Calu3 (cell line): ENCODE measurements around the gene SCN1B. TPM values are rescaled to one million over a fixed set of nuclear protein-coding genes. Genes with fewer than 3 reads are reported as not detected.
"Not testable (repeated sequence)": the region's sequence is repeated elsewhere in the genome, so short reads cannot be mapped to it uniquely, and the experiment has no call there.

ENCODE experiments used
- BruUV-seq: library from RNA; stranded (reverse); fragments of 400-500 nt; replicated peaks from 2 replicates; lab custom pipeline; 2021; lab: Mats Ljungman, UMichigan
- CTCF ChIA-PET: fragments of 300-600 bp; sonication (Branson Sonifier 250); formaldehyde crosslinking; loops from one replicate; lab custom pipeline; 2022; ENCODE audit warnings: antibody characterized with exemption; lab: Charles Lee
- DNase-seq: peaks from one replicate; pipeline ENCODE4 v3.0.0; 2022
- H3K27ac Mint-ChIP-seq: one replicate; pipeline ENCODE4 v1.8.0; 2022; ENCODE audit warnings: mixed read lengths; ENCODE audit not compliant: unreplicated experiment
- H3K27me3 Mint-ChIP-seq: one replicate; pipeline ENCODE4 v1.8.0; 2022; ENCODE audit warnings: mixed read lengths; ENCODE audit not compliant: unreplicated experiment
- H3K36me3 Mint-ChIP-seq: one replicate; pipeline ENCODE4 v1.8.0; 2022; ENCODE audit warnings: mild to moderate bottlenecking, moderate library complexity, mixed read lengths; ENCODE audit not compliant: insufficient read depth, unreplicated experiment
- H3K4me1 Mint-ChIP-seq: one replicate; pipeline ENCODE4 v1.8.0; 2022; ENCODE audit warnings: mild to moderate bottlenecking, low read depth, mixed read lengths; ENCODE audit not compliant: unreplicated experiment
- H3K4me3 Mint-ChIP-seq: one replicate; pipeline ENCODE4 v1.8.0; 2022; ENCODE audit warnings: mild to moderate bottlenecking, low read depth, moderate library complexity, mixed read lengths; ENCODE audit not compliant: unreplicated experiment
- H3K9me3 Mint-ChIP-seq: one replicate; pipeline ENCODE4 v1.8.0; 2022; ENCODE audit warnings: low read depth, mixed read lengths; ENCODE audit not compliant: unreplicated experiment
- intact Hi-C: fragments of 100-400 bp; cut with micrococcal nuclease; formaldehyde crosslinking; loops from one replicate; pipeline ENCODE4 v1.10.0; 2022; ENCODE audit not compliant: unreplicated experiment
- total RNA-seq: library from RNA; stranded (reverse); gene quantifications from 2 replicates; pipeline ENCODE4 v1.2.3, GENCODE V29; 2022
- TF ChIP-seq, protein P1 (sequence below): fragments of 200-600 bp; IDR thresholded peaks from one replicate; pipeline ENCODE4 v1.8.0; 2022; ENCODE audit warnings: antibody characterized with exemption; ENCODE audit not compliant: unreplicated experiment

Gene SCN1B
- total RNA-seq, 1 experiment from 2014 or later = 1.4 TPM

GRCh38 chr19:35013820-35014754 lies 16.2 kb upstream of the SCN1B start:
- TF ChIP-seq, protein P1, sequence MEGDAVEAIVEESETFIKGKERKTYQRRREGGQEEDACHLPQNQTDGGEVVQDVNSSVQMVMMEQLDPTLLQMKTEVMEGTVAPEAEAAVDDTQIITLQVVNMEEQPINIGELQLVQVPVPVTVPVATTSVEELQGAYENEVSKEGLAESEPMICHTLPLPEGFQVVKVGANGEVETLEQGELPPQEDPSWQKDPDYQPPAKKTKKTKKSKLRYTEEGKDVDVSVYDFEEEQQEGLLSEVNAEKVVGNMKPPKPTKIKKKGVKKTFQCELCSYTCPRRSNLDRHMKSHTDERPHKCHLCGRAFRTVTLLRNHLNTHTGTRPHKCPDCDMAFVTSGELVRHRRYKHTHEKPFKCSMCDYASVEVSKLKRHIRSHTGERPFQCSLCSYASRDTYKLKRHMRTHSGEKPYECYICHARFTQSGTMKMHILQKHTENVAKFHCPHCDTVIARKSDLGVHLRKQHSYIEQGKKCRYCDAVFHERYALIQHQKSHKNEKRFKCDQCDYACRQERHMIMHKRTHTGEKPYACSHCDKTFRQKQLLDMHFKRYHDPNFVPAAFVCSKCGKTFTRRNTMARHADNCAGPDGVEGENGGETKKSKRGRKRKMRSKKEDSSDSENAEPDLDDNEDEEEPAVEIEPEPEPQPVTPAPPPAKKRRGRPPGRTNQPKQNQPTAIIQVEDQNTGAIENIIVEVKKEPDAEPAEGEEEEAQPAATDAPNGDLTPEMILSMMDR = no peak
- Mint-ChIP-seq H3K27ac (peak overlapping the region; percentile 45), H3K27me3 (no peaks in the 10 kb centered on the region), H3K36me3 (peaks cover 69% of the 10 kb centered on the region), H3K4me1 (peaks cover 14% of the 10 kb centered on the region), H3K4me3 (no peak overlapping the region), H3K9me3 (no peaks in the 10 kb centered on the region)
- intact Hi-C loops = loop anchor here (1.0 kb wide), 1 partner anchor 41 kb away; no protein-coding TSS in a partner anchor
- no peak for DNase-seq
- CTCF ChIA-PET = interaction anchor here (1.4 to 2.0 kb wide), 3 partner anchors 13 to 39 kb away, joined by 4 to 5 read pairs (median 4); no protein-coding TSS in a partner anchor
- BruUV-seq = no TSS peak

- H3K27ac Mint-ChIP-seq, BruUV-seq, H3K4me3 Mint-ChIP-seq, intact Hi-C loops, DNase-seq, H3K27me3 Mint-ChIP-seq, H3K9me3 Mint-ChIP-seq: not testable (repeated sequence)
- peaks cover 76% of the 10 kb centered on the region for H3K36me3 Mint-ChIP-seq
- peaks cover 14% of the 10 kb centered on the region for H3K4me1 Mint-ChIP-seq
- CTCF ChIA-PET = interaction anchor here (1.8 kb wide), 1 partner anchor 40 kb away, joined by 4 read pairs; no protein-coding TSS in a partner anchor
Measured at GRCh38 chr19:35014774-35015173, 15.5 kb upstream of the SCN1B start.

- Mint-ChIP-seq H3K27me3 (no peaks in the 10 kb centered on the region), H3K27ac (no peak overlapping the region), H3K36me3 (peaks cover 79% of the 10 kb centered on the region), H3K4me1 (peaks cover 14% of the 10 kb centered on the region), H3K9me3 (no peaks in the 10 kb centered on the region), H3K4me3 (no peak overlapping the region)
- CTCF ChIA-PET = no interaction called here
- TF ChIP-seq, protein P1 = no peak
- intact Hi-C loops = no loop called here
- DNase-seq = no peak
- BruUV-seq = no TSS peak
Measured at GRCh38 chr19:35015270-35015953, 14.9 kb upstream of the SCN1B start.

DNA sequence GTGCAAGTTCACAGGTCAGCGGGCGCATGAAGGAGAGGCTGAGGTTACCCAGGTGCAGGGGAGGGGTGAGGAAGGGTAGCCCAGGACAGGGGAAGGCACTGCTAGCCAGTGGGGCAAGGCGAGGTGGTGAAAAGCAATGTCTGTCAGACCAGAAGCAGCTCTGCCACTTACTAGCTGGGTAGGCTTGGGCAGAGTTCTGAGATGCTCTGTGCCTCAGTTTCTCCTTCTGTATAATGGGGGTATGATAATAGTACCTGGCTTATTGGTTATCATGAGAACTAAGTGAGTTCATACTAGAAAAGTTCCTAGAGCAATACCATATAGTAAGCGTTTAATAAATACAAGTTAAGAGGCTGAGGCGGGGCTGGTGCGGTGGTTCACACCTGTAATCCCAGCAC lies 14.3 kb upstream of the SCN1B start:
- H3K27me3 Mint-ChIP-seq = no peaks in the 10 kb centered on the region
- TF ChIP-seq, protein P1 = no peak

More for the DNA sequence above, 14.3 kb upstream of the SCN1B start:
- H3K4me3 Mint-ChIP-seq = no peak overlapping the region
- peaks cover 81% of the 10 kb centered on the region for H3K36me3 Mint-ChIP-seq
- no peaks in the 10 kb centered on the region for H3K9me3 Mint-ChIP-seq
- H3K4me1 Mint-ChIP-seq = peaks cover 14% of the 10 kb centered on the region
- intact Hi-C loops = no loop called here
- H3K27ac Mint-ChIP-seq = no peak overlapping the region
- CTCF ChIA-PET = no interaction called here
- DNase-seq = no peak
- no TSS peak for BruUV-seq
